GM19239 (cell line): ENCODE results near the gene GKN1.

Experiments used
- DNase-seq: peaks from one replicate; pipeline ENCODE4 v3.0.0; 2011; ENCODE audit warnings: low spot score; ENCODE audit not compliant: insufficient read length
- FAIRE-seq: peaks from 2 replicates; lab custom pipeline; 2011; peaks lifted over from hg19 to GRCh38; lab: Jason Lieb, UNC

GKN1 gene

DNA sequence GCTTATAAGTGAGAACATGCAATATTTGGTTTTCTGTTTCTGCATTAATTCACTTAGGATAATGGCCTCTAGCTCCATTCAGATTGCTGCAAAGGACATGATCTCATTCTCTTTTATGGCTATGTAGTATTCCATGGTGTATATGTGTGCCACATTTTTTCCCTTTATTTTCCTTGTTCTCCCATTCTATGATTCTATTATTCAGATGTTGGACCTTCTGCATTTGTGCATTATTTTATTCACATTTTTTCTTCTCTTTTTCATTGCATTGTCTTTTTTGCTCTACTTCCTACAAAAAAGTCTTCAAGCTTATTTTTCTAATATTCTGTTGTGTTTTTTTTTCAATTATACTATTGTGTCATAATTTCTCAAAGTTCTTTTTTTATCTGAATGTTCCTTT is 27.4 kb downstream of the GKN1 start:
- FAIRE-seq, result no peak
- no peak for DNase-seq

- FAIRE-seq, result no peak
- DNase-seq, result no peak
These were observed 29.3 kb downstream of the GKN1 start for GRCh38 chr2:69003731-69004130.

- DNase-seq (no peak), FAIRE-seq (no peak)
These were observed 32.7 kb downstream of the GKN1 start for GRCh38 chr2:69007169-69007568.

DNA sequence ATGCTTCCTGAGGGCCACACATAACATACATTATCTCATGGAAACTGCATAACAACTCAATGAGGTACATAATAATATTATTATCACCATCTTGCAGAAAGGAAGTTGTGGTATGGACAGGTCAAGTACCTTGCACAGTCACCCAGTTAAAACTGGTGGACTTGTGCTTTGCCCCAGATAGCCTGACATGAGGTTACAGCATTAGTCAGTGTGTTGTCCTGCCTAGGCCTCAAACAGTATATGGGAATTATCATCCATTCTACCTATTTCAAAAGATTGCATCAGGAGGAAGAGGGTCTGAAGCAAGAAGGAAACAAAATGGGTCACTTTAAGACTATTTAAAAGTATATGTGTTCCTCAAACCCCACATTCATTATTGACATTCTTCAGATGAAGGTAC is 33.2 kb downstream of the GKN1 start:
- DNase-seq (no peak), FAIRE-seq (no peak)

GRCh38 chr2:69010437-69011194 is 36.2 kb downstream of the GKN1 start:
- FAIRE-seq, result no peak
- no peak for DNase-seq

GRCh38 chr2:69011611-69012157 is 37.2 kb downstream of the GKN1 start:
- FAIRE-seq (no peak), DNase-seq (no peak)

- no peak for FAIRE-seq
- peak; percentile 36 for DNase-seq
These were observed 38.1 kb downstream of the GKN1 start for GRCh38 chr2:69012310-69013141.

- no peak for FAIRE-seq
These were observed 38.9 kb downstream of the GKN1 start, which contains the start of gene ANTXR1 for GRCh38 chr2:69013142-69013839. Gene ANTXR1, plus strand, starts transcription at chr2:69013179. Its CDS starts 321 bp downstream, at chr2:69013500.

DNA sequence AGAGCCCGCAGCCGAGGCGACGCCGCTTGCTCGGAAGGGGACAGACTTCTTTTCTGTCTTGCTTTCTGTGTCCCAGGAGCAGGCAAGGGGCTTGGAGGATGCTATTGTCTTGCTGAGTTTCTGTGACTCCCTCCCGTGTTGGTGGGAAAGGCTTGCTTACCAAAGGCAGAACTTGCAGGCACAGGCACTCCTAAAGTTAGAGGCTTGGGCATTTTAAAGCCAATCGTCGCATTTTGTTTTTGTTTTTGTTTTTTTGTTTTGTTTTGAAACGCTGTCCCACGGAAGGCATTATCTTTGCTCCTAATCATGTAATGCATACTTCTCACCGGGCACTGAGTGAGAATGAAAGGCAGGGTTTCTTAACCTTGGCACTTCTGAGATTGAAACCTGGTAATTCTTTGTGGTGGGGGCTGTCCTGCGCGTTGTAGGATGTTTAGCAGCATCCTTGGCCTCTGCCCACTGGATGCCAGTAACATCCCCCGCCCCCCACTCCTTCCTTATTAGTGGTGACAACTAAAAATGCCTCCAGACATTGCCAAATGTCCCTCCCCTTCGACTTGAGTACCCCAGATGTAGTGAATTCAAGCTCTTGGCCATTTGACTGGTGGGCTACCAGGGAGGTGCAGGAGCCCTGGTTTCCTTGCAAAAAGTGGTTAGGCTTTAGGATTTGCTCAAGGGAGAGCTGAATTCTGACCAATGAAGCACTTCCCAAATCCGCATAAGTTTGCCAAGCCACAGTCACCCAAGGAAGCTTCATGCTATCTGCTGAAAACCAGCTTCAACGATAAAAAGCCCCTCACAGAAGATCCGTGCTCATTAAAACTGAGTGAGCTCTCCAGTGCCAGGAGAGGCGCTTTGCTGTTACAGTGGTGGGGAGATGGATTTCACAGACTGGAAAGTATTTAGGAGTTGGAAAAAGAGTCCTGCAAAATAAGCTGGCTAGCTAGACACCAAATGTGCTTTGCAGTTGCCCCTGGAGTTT is 39.7 kb downstream of the GKN1 start:
- no peak for FAIRE-seq
- DNase-seq, result no peak

More at GRCh38 chr2:69013142-69013839, 38.9 kb downstream of the GKN1 start, which contains the start of gene ANTXR1:
- DNase-seq, result peak; percentile 9

DNA sequence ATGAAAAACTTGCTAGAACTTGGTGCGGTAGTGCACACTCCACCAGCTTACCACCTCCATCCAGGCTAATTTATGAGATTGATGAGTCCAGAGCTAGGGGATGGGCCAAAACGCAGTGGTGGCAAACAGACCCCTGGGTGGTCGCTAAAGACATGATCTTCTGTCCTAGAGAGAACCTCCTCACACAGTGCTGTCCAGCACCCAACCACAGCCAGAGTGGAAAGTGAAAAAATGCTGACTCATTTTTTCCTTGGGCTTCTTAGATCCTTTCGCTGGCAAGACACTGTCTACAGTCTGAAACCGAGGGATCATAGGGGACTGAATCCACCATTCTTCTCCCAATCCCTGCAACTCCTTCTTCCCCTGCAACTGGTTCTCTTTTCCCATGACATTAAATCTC is 42.6 kb downstream of the GKN1 start:
- no peak for DNase-seq
- FAIRE-seq, result no peak

GRCh38 chr2:69017835-69018234 is 43.4 kb downstream of the GKN1 start:
- FAIRE-seq (no peak), DNase-seq (no peak)

DNA sequence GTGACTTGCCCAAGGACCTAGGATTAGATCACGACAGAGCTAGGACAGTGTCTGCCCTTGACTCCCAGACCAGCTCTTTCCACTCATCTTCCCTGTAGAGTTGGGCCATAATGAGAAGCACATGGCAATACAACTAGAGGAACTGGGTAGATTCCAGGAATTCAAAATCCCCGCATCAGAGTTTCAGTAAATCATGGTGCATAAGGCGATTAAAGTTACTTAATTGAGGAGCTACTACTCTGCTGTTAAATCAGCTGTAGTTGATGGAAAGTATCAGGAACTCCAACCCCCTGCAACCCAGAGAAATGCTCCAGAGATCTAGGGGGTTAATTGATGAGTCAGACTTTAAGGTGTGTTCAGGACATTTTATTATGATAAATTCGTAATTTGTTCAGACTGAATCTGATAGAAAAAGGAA is 44.3 kb downstream of the GKN1 start:
- DNase-seq (no peak), FAIRE-seq (no peak)

DNA sequence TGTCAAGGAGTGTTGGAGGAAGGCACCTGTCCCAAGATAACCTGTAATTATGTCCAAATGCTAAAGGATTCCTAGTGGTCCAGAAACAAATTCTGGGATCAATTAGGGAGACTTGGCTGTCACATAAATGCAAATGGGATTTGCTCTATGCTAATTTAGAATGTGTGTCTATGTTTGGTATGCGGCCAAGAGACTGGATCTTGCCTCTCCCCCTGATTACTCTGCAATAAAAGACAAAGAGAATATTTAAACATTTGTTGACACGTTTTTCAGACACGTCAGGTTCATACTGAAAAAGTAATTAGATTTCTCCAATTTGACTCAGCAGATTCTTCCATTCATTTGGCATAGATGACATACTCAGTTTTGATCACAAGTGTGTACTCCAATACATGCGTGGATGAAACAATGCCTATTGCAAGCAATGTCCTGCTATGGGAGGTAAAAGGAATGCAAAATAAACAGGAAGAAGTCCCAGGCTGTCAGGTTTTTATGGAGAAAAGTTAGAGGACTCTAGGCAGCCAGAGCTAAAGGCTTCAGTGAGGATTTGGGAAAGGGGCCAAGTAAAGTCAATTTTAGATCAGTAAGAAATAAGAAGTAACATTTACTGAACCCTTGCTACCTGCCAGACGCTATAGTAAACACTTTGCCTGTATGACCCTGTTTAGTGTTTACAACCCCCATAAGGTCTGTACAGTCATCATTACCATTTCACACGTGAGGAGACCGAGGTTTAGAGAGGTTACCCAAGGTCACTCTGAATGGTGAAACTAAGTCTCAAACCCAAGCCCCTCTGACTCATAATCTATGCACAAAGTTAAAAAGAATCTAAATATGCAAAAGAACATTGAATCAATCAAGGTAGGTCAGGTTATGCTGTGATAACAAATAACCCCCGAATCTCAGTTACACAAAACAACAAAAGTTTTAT is 46.3 kb downstream of the GKN1 start:
- no peak for FAIRE-seq
- DNase-seq, result no peak

GRCh38 chr2:69021727-69022126 is 47.3 kb downstream of the GKN1 start:
- no peak for DNase-seq
- FAIRE-seq, result no peak

GRCh38 chr2:69022548-69022947 is 48.1 kb downstream of the GKN1 start:
- DNase-seq (no peak), FAIRE-seq (no peak)

- FAIRE-seq (no peak), DNase-seq (no peak)
These were observed 48.8 kb downstream of the GKN1 start for GRCh38 chr2:69023236-69023635.

- peak; percentile 13 for DNase-seq
- FAIRE-seq, result peak; percentile 53
These were observed 51.6 kb downstream of the GKN1 start for GRCh38 chr2:69026026-69026425.
